H9 (cell line): ENCODE results near the gene CKS1B. TPM values are rescaled to one million over a fixed set of nuclear protein-coding genes. Genes with fewer than 3 reads are reported as not detected.

ENCODE experiments used
- DNase-seq: peaks from one replicate; pipeline ENCODE4 v3.0.0-alpha.2; 2017
- H2AFZ ChIP-seq: one replicate; pipeline ENCODE4 v1.6.1; 2013; ENCODE audit warnings: mild to moderate bottlenecking, low read length, control low read depth, moderate library complexity
- H2AK5ac ChIP-seq: 2 replicates; pipeline ENCODE4 v1.6.1; 2013; ENCODE audit warnings: low read length, control low read depth, mixed read lengths; ENCODE audit not compliant: insufficient read length
- H2BK120ac ChIP-seq: one replicate; pipeline ENCODE4 v1.6.1; 2013; ENCODE audit warnings: low read depth, mild to moderate bottlenecking, low read length, control low read depth, inconsistent platforms; ENCODE audit not compliant: poor library complexity, severe bottlenecking
- H2BK12ac ChIP-seq: 2 replicates; pipeline ENCODE4 v1.6.1; 2013; ENCODE audit warnings: low read length, control low read depth, mixed read lengths, low read depth; ENCODE audit not compliant: insufficient read length
- H2BK15ac ChIP-seq: 2 replicates; pipeline ENCODE4 v1.6.1; 2013; ENCODE audit warnings: low read depth, low read length, control low read depth
- H2BK20ac ChIP-seq: one replicate; pipeline ENCODE4 v1.6.1; 2013; ENCODE audit warnings: low read depth, mild to moderate bottlenecking, low read length, control low read depth, inconsistent platforms; ENCODE audit not compliant: poor library complexity, severe bottlenecking
- H2BK5ac ChIP-seq: 2 replicates; pipeline ENCODE4 v1.6.1; 2013; ENCODE audit warnings: low read length, control low read depth, mixed read lengths; ENCODE audit not compliant: insufficient read length
- H3K14ac ChIP-seq: 2 replicates; pipeline ENCODE4 v1.6.1; 2013; ENCODE audit warnings: low read length, control low read depth; ENCODE audit not compliant: insufficient read depth
- H3K18ac ChIP-seq: 2 replicates; pipeline ENCODE4 v1.6.1; 2013; ENCODE audit warnings: low read depth, mild to moderate bottlenecking, mixed read lengths, low read length, control low read depth; ENCODE audit not compliant: insufficient read length
- H3K23ac ChIP-seq: 2 replicates; pipeline ENCODE4 v1.6.1; 2013; ENCODE audit warnings: low read length, control low read depth, mixed read lengths, low read depth; ENCODE audit not compliant: insufficient read length
- H3K23me2 ChIP-seq: 2 replicates; pipeline ENCODE4 v1.6.1; 2013; ENCODE audit warnings: low read depth, mild to moderate bottlenecking, mixed read lengths, low read length, control low read depth; ENCODE audit not compliant: insufficient read length, poor library complexity, severe bottlenecking
- H3K27ac ChIP-seq: 2 replicates; pipeline ENCODE4 v1.5.1; 2013; ENCODE audit warnings: low read length, control low read depth, mixed read lengths, low read depth; ENCODE audit not compliant: insufficient read length
- H3K27me3 ChIP-seq: 2 replicates; pipeline ENCODE4 v1.6.1; 2013; ENCODE audit warnings: low read length, control low read depth, inconsistent platforms; ENCODE audit not compliant: insufficient read depth
- H3K4ac ChIP-seq: 2 replicates; pipeline ENCODE4 v1.6.1; 2013; ENCODE audit warnings: low read depth, mild to moderate bottlenecking, control low read depth, inconsistent platforms, low read length, moderate library complexity
- H3K4me1 ChIP-seq: 2 replicates; pipeline ENCODE4 v1.6.1; 2013; ENCODE audit warnings: low read length, control low read depth, inconsistent platforms; ENCODE audit not compliant: insufficient read depth
- H3K4me2 ChIP-seq: 2 replicates; pipeline ENCODE4 v1.6.1; 2013; ENCODE audit warnings: low read length, control low read depth, mixed read lengths; ENCODE audit not compliant: insufficient read length, insufficient read depth
- H3K56ac ChIP-seq: 2 replicates; pipeline ENCODE4 v1.6.1; 2013; ENCODE audit warnings: low read depth, mild to moderate bottlenecking, mixed read lengths, low read length, control low read depth; ENCODE audit not compliant: insufficient read length
- H3K79me1 ChIP-seq: 2 replicates; pipeline ENCODE4 v1.6.1; 2013; ENCODE audit warnings: low read depth, mild to moderate bottlenecking, moderate library complexity, low read length, control low read depth, inconsistent platforms; ENCODE audit not compliant: insufficient read depth, poor library complexity, severe bottlenecking
- H3K79me2 ChIP-seq: 2 replicates; pipeline ENCODE4 v1.6.1; 2013; ENCODE audit warnings: low read length, control low read depth, inconsistent platforms; ENCODE audit not compliant: insufficient read depth
- H3K9ac ChIP-seq: 2 replicates; pipeline ENCODE4 v1.6.1; 2013; ENCODE audit warnings: low read length, control low read depth, mixed read lengths; ENCODE audit not compliant: insufficient read length; ENCODE audit errors: extremely low read depth
- H3K9me3 ChIP-seq: one replicate; pipeline ENCODE4 v1.6.1; 2013; ENCODE audit warnings: low read depth, low read length, inconsistent platforms; ENCODE audit not compliant: control insufficient read depth
- H3T11ph ChIP-seq: one replicate; pipeline ENCODE4 v1.6.1; 2013; ENCODE audit warnings: mild to moderate bottlenecking, low read length, control low read depth, inconsistent platforms
- H4K20me1 ChIP-seq: one replicate; pipeline ENCODE4 v1.6.1; 2013; ENCODE audit not compliant: control insufficient read depth, insufficient read length, insufficient read depth
- H4K5ac ChIP-seq: 2 replicates; pipeline ENCODE4 v1.6.1; 2013; ENCODE audit warnings: low read depth, mild to moderate bottlenecking, mixed read lengths, low read length, control low read depth; ENCODE audit not compliant: insufficient read length
- H4K8ac ChIP-seq: replicated peaks from 2 replicates; pipeline ENCODE4 v1.6.1; 2013; ENCODE audit warnings: low read length, control low read depth, mixed read lengths, low read depth; ENCODE audit not compliant: insufficient read length
- H4K91ac ChIP-seq: 2 replicates; pipeline ENCODE4 v1.6.1; 2013; ENCODE audit warnings: low read depth, mild to moderate bottlenecking, moderate library complexity, mixed read lengths, low read length, control low read depth; ENCODE audit not compliant: insufficient read length
- H3K27ac Mint-ChIP-seq, 3 experiments: 2 replicates in 2 of 3; 3 replicates in 1 of 3; pipeline ENCODE4 v1.8.0; 2020 to 2021; ENCODE audit warnings: mixed read lengths in 3 of 3, mild to moderate bottlenecking in 1 of 3, moderate library complexity in 1 of 3
- H3K27me3 Mint-ChIP-seq: 2 replicates; pipeline ENCODE4 v1.8.0; 2021; ENCODE audit warnings: low read depth, mild to moderate bottlenecking, moderate library complexity, mixed read lengths
- H3K36me3 Mint-ChIP-seq, 3 experiments: 2 replicates in 2 of 3; 3 replicates in 1 of 3; pipeline ENCODE4 v1.8.0; 2020 to 2021; ENCODE audit warnings: low read depth in 3 of 3, mixed read lengths in 3 of 3; ENCODE audit not compliant: insufficient read depth in 1 of 3
- H3K4me1 Mint-ChIP-seq, 2 experiments: 2 replicates each; pipeline ENCODE4 v1.8.0; 2020; ENCODE audit warnings: mixed read lengths in 2 of 2
- H3K4me3 Mint-ChIP-seq, 2 experiments: 2 replicates in 1 of 2; 3 replicates in 1 of 2; pipeline ENCODE4 v1.8.0; 2020 to 2021; ENCODE audit warnings: mild to moderate bottlenecking in 2 of 2, mixed read lengths in 2 of 2, moderate library complexity in 1 of 2
- H3K9me3 Mint-ChIP-seq, 2 experiments: 2 replicates in 1 of 2; 3 replicates in 1 of 2; pipeline ENCODE4 v1.8.0; 2020; ENCODE audit warnings: mild to moderate bottlenecking in 2 of 2, mixed read lengths in 2 of 2, moderate library complexity in 1 of 2
- WGBS: extraction: QIAGEN DNeasy Blood & Tissue Kit; methylation state at CpG from one replicate; pipeline ENCODE4 v1.1.7; 2013; ENCODE audit warnings: missing lambda C conversion rate, low lambda C conversion rate, mixed read lengths; ENCODE audit not compliant: insufficient read length; ENCODE audit errors: extremely low coverage; 5-methylcytosine and 5-hydroxymethylcytosine counted together
- total RNA-seq: library from RNA; stranded (reverse); gene quantifications from 2 replicates; pipeline ENCODE4 v1.2.1, GENCODE V29; 2021
- TF ChIP-seq, protein P1 (sequence below): fragments of 200-600 bp; sonication (generic); conservative IDR thresholded peaks from 3 replicates; pipeline ENCODE4 v1.8.0; 2021; ENCODE audit warnings: antibody characterized with exemption, mild to moderate bottlenecking

The CKS1B gene
- total RNA-seq, 1 experiment from 2014 or later, result 279 TPM

DNA sequence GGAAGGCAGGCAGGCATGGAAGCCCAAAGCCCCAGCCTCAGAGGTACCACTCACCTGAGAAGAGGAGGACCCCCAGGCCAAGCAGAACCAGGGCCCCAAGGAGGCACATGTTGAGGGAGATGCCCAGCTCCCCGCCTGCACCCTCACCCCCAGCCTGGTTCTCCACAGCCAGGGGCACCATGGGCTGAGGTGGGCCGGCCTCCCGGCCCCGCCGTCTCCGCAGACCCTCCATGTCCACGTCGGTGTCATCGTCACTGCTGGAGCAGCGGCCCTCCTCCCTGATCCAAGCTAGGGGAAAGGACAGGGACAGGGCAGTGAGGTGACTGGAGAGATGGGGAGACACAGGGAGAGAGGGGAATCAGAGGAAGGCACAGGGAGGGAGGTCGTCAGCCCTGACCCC lies 26.4 kb upstream of the CKS1B start:
- no peaks in the 10 kb centered on the region for H3K27me3 Mint-ChIP-seq
- DNase-seq, result no peak
- no peaks in the 10 kb centered on the region for H3K9me3 ChIP-seq
- no peaks in the 10 kb centered on the region for H3K79me1 ChIP-seq
- H2AFZ ChIP-seq, result no peak overlapping the region
- no peak overlapping the region for H3K56ac ChIP-seq
- H2BK120ac ChIP-seq, result no peak overlapping the region
- no peaks in the 10 kb centered on the region for H3K9me3 Mint-ChIP-seq
- H2BK15ac ChIP-seq, result no peak overlapping the region
- no peak overlapping the region for H2BK5ac ChIP-seq
- no peak overlapping the region for H3K23ac ChIP-seq
- H3K18ac ChIP-seq, result no peak overlapping the region
- H2AK5ac ChIP-seq, result no peak overlapping the region
- no peak overlapping the region for H3K14ac ChIP-seq
- H3K4me1 ChIP-seq, result no peaks in the 10 kb centered on the region
- H2BK20ac ChIP-seq, result no peak overlapping the region
- H3K36me3 Mint-ChIP-seq, result peaks cover 2 to 15% (median 10%) of the 10 kb centered on the region in 3 experiments; a peak in 6 of 7 replicates
- no peak overlapping the region for H3K4me3 Mint-ChIP-seq
- H3K27me3 ChIP-seq, result no peaks in the 10 kb centered on the region
- H3K23me2 ChIP-seq, result no peaks in the 10 kb centered on the region
- H4K20me1 ChIP-seq, result no peaks in the 10 kb centered on the region
- no peak overlapping the region for H3K4ac ChIP-seq
- no peak overlapping the region for H3K4me2 ChIP-seq
- H4K5ac ChIP-seq, result no peak overlapping the region
- peaks cover 9 to 14% of the 10 kb centered on the region in 2 experiments for H3K4me1 Mint-ChIP-seq
- H4K91ac ChIP-seq, result no peak overlapping the region
- no CpG with 5 or more reads among the region's 11 CpGs for WGBS
- no peak overlapping the region for H3K27ac Mint-ChIP-seq
- H3K27ac ChIP-seq, result no peak overlapping the region
- no peaks in the 10 kb centered on the region for H3K79me2 ChIP-seq
- H3T11ph ChIP-seq, result no peak overlapping the region
- H4K8ac ChIP-seq, result no peak overlapping the region
- H2BK12ac ChIP-seq, result no peak overlapping the region
- TF ChIP-seq, protein P1, sequence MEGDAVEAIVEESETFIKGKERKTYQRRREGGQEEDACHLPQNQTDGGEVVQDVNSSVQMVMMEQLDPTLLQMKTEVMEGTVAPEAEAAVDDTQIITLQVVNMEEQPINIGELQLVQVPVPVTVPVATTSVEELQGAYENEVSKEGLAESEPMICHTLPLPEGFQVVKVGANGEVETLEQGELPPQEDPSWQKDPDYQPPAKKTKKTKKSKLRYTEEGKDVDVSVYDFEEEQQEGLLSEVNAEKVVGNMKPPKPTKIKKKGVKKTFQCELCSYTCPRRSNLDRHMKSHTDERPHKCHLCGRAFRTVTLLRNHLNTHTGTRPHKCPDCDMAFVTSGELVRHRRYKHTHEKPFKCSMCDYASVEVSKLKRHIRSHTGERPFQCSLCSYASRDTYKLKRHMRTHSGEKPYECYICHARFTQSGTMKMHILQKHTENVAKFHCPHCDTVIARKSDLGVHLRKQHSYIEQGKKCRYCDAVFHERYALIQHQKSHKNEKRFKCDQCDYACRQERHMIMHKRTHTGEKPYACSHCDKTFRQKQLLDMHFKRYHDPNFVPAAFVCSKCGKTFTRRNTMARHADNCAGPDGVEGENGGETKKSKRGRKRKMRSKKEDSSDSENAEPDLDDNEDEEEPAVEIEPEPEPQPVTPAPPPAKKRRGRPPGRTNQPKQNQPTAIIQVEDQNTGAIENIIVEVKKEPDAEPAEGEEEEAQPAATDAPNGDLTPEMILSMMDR, result no peak
- no peak overlapping the region for H3K9ac ChIP-seq
